ES-I3 (cell line): ENCODE data around the gene GAL3ST1.
A peak's percentile ranks its signal among the peaks of the same experiment; 100 is the strongest.
"Not testable (repeated sequence)": the region's sequence is repeated elsewhere in the genome, so short reads cannot be mapped to it uniquely, and the experiment has no call there.

ENCODE experiments used
- H3K36me3 ChIP-seq: 2 replicates; pipeline ENCODE4 v1.6.1; 2013; ENCODE audit warnings: mild to moderate bottlenecking, low read length, control low read depth, moderate library complexity; ENCODE audit not compliant: insufficient read depth
- H3K4me1 ChIP-seq: 2 replicates; pipeline ENCODE4 v1.6.1; 2013; ENCODE audit warnings: mild to moderate bottlenecking, control low read depth, low read length; ENCODE audit not compliant: insufficient read depth
- H3K9ac ChIP-seq: 2 replicates; pipeline ENCODE4 v1.6.1; 2013; ENCODE audit warnings: low read depth, mild to moderate bottlenecking, low read length, moderate library complexity
- H3K9me3 ChIP-seq: 2 replicates; pipeline ENCODE4 v1.6.1; 2013; ENCODE audit warnings: mild to moderate bottlenecking, low read length, moderate library complexity; ENCODE audit not compliant: control insufficient read depth, insufficient read depth

GAL3ST1 gene

GRCh38 chr22:30547188-30547587, 27.3 kb downstream of the GAL3ST1 start:
- Histone ChIP-seq H3K9me3 (no peaks in the 10 kb centered on the region), H3K36me3 (no peaks in the 10 kb centered on the region), H3K4me1 (no peaks in the 10 kb centered on the region; the same call in 1 of the 2 replicates), H3K9ac (no peak overlapping the region)

- Histone ChIP-seq H3K9me3 (no peaks in the 10 kb centered on the region), H3K36me3 (no peaks in the 10 kb centered on the region), H3K9ac (no peak within 1 kb of the TSS), H3K4me1 (no peaks in the 10 kb centered on the region; the same call in 1 of the 2 replicates)
Measured at GRCh38 chr22:30546616-30547015, 27.8 kb downstream of the GAL3ST1 start, which contains the start of gene SEC14L6. SEC14L6 (minus strand) TSS chr22:30546741; CDS start chr22:30546682, 59 bp downstream.

- peaks cover 2% of the 10 kb centered on the region for H3K4me1 ChIP-seq
- peak overlapping the region; percentile 53 for H3K9ac ChIP-seq
- no peaks in the 10 kb centered on the region for H3K9me3 ChIP-seq
- no peaks in the 10 kb centered on the region for H3K36me3 ChIP-seq
Measured at GRCh38 chr22:30542811-30543188, 31.7 kb downstream of the GAL3ST1 start.

- H3K9ac ChIP-seq, result peak overlapping the region; percentile 53
- no peaks in the 10 kb centered on the region for H3K9me3 ChIP-seq
- peaks cover 8% of the 10 kb centered on the region for H3K4me1 ChIP-seq
- H3K36me3 ChIP-seq, result no peaks in the 10 kb centered on the region
Measured at GRCh38 chr22:30541961-30542810, 32.3 kb downstream of the GAL3ST1 start.

- H3K4me1 ChIP-seq, H3K36me3 ChIP-seq, H3K9me3 ChIP-seq: not testable (repeated sequence)
- peak overlapping the region; percentile 53 for H3K9ac ChIP-seq
Measured at GRCh38 chr22:30541511-30541910, 33.0 kb downstream of the GAL3ST1 start.

- Histone ChIP-seq H3K4me1 (peaks cover 9% of the 10 kb centered on the region), H3K36me3 (no peaks in the 10 kb centered on the region), H3K9me3 (no peaks in the 10 kb centered on the region), H3K9ac (no peak overlapping the region)
Measured at GRCh38 chr22:30539368-30539767, 35.1 kb downstream of the GAL3ST1 start.

- no peak overlapping the region for H3K9ac ChIP-seq
- no peaks in the 10 kb centered on the region for H3K9me3 ChIP-seq
- H3K36me3 ChIP-seq, result no peaks in the 10 kb centered on the region
- peaks cover 9% of the 10 kb centered on the region for H3K4me1 ChIP-seq
Measured at GRCh38 chr22:30538280-30538679, 36.2 kb downstream of the GAL3ST1 start.

- H3K4me1 ChIP-seq, result peaks cover 9% of the 10 kb centered on the region
Measured at GRCh38 chr22:30537083-30537731, 37.3 kb downstream of the GAL3ST1 start.

GRCh38 chr22:30535182-30535581, 39.3 kb downstream of the GAL3ST1 start:
- H3K9me3 ChIP-seq, result no peaks in the 10 kb centered on the region
- peaks cover 9% of the 10 kb centered on the region for H3K4me1 ChIP-seq
- H3K9ac ChIP-seq, result no peak overlapping the region
- no peaks in the 10 kb centered on the region for H3K36me3 ChIP-seq

More at GRCh38 chr22:30537083-30537731, 37.3 kb downstream of the GAL3ST1 start:
- H3K36me3 ChIP-seq, result no peaks in the 10 kb centered on the region
- no peaks in the 10 kb centered on the region for H3K9me3 ChIP-seq
- H3K9ac ChIP-seq, result no peak overlapping the region

GRCh38 chr22:30531651-30532608, 42.5 kb downstream of the GAL3ST1 start:
- Histone ChIP-seq H3K36me3 (no peaks in the 10 kb centered on the region), H3K9me3 (no peaks in the 10 kb centered on the region), H3K4me1 (no peaks in the 10 kb centered on the region), H3K9ac (no peak overlapping the region)

GRCh38 chr22:30526656-30527055, 47.8 kb downstream of the GAL3ST1 start:
- Histone ChIP-seq H3K4me1 (no peaks in the 10 kb centered on the region), H3K36me3 (no peaks in the 10 kb centered on the region), H3K9me3 (no peaks in the 10 kb centered on the region), H3K9ac (no peak overlapping the region)

- Histone ChIP-seq H3K9me3 (no peaks in the 10 kb centered on the region), H3K9ac (no peak overlapping the region), H3K4me1 (no peaks in the 10 kb centered on the region), H3K36me3 (no peaks in the 10 kb centered on the region)
Measured at GRCh38 chr22:30523646-30524489, 50.6 kb downstream of the GAL3ST1 start.

GRCh38 chr22:30521368-30522156, 52.9 kb downstream of the GAL3ST1 start:
- Histone ChIP-seq H3K9ac (no peak overlapping the region), H3K36me3 (no peaks in the 10 kb centered on the region), H3K4me1 (no peaks in the 10 kb centered on the region), H3K9me3 (no peaks in the 10 kb centered on the region)
